Measurements from ENCODE around the gene FECH.
"Not testable (repeated sequence)": the region's sequence is repeated elsewhere in the genome, so short reads cannot be mapped to it uniquely, and the experiment has no call there.

The FECH gene

DNA sequence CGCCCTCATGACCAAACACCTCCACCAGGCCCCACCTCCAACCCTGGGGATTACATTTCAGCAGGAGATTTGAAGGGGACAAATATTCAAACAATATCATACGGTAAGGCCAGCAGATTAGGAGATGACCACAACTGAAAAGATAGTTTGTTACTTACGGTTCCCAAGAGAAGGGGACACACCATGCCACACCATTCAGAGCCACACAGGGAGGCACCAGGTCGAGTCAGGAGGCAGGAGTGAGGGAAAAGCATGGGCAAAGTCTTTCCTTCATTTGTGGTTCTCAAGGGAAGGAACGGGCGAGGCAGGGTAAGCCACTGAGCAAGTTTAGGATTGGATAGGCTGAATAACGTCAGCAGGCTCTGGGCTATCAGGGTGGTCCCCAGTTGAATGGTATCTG lies 57.4 kb downstream of the FECH start:
- TF ChIP-seq, protein P1, sequence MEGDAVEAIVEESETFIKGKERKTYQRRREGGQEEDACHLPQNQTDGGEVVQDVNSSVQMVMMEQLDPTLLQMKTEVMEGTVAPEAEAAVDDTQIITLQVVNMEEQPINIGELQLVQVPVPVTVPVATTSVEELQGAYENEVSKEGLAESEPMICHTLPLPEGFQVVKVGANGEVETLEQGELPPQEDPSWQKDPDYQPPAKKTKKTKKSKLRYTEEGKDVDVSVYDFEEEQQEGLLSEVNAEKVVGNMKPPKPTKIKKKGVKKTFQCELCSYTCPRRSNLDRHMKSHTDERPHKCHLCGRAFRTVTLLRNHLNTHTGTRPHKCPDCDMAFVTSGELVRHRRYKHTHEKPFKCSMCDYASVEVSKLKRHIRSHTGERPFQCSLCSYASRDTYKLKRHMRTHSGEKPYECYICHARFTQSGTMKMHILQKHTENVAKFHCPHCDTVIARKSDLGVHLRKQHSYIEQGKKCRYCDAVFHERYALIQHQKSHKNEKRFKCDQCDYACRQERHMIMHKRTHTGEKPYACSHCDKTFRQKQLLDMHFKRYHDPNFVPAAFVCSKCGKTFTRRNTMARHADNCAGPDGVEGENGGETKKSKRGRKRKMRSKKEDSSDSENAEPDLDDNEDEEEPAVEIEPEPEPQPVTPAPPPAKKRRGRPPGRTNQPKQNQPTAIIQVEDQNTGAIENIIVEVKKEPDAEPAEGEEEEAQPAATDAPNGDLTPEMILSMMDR (IDR thresholded peaks at IDR 0.05; ENCODE audit: low read depth, low read length) = no peak
- no peak overlapping the region for H3K4me3 ChIP-seq (ENCODE audit: low read depth, low read length)

DNA sequence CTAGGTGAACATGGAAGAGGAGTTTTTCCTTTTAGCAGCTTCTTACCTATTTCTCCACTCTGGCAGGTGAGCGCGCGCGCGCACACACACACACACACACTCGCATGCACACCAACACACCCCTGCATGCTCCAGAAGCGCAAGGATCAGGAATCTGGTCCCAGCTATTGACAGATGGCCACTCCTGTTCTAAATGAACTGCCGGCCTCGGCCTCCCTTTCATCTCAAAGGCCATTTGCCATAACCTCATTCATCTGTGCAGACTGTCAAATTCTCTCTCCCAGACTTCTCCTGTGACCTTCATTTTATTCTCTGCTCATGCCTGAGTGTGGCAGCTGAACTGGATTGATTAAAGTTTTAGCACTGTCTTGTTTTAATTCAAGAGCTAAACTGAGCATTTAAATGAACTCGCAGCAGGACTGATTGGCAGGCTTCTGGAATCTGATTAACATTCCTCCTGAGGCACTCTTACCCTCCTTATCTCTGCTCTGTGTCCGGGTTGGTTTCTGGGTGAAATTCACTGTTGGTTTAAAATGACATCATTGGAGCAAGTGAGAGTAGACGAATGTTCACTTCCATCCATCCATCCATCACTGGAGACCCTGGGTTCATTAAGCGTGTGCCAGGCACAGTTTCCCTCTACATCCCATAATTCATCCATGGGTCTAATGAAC lies 58.8 kb downstream of the FECH start:
- H3K4me3 ChIP-seq (ENCODE audit: low read depth, low read length) = no peak overlapping the region
- TF ChIP-seq, protein P1 (IDR thresholded peaks at IDR 0.05; ENCODE audit: low read depth, low read length) = no peak

DNA sequence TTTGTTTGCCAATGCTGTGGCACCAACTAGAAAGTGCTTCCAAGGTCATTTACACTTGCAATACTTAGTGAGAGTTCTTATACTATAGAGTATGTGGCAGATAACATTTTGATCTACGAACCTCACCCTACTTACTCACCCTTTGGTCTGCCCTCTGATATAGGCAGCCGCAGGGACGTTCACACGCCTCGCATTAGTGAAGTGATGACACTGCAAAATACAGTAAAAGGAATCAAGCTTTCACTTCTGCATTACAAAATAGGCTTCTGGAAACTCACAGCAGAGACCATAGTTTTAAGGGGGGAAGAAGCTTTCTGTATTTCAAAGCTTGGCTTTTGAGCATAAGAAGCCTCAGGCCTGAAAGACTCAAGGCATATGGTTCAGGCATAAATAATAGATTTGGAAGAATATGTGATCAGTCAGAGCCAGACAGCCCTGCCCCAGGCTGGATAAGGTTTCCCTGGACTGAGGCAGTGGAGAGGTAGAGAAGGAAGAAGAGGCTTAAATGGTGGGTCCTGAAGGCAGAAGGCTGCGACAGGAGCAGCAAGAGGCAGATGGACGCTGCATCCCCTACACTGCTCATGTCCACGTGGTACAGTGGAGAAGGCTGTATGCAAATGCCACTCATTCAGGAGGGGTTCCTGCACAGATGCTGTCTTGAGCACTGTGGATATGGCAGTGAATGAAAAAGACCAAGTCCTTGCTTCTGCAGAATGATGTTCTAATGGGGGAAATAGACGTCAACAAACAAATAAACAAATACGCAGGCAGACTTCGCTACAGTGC lies 63.1 kb downstream of the FECH start:
- TF ChIP-seq, protein P1 (IDR thresholded peaks at IDR 0.05; ENCODE audit: low read depth, low read length) = no peak
- no peak overlapping the region for H3K4me3 ChIP-seq (ENCODE audit: low read depth, low read length)

DNA sequence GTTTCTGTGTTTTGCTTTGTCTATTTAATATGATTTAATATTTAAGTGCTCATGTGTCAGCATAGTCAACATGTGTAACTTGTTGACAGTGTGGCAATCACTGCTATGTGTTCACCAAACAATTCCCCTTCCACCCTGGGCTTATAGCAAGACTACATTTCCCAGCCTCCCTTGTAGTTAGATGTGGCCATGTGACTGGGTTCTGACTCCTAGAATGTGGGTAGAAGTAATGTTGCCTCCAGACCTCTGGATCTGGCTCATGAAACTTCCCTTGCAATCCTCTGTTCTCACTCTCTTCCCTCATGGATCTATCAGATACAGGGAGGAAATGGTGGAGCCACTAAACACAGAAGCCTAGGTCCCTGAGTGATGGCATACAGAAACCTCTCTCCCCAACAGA lies 64.2 kb downstream of the FECH start:
- not testable (repeated sequence) for H3K4me3 ChIP-seq (ENCODE audit: low read depth, low read length)

DNA sequence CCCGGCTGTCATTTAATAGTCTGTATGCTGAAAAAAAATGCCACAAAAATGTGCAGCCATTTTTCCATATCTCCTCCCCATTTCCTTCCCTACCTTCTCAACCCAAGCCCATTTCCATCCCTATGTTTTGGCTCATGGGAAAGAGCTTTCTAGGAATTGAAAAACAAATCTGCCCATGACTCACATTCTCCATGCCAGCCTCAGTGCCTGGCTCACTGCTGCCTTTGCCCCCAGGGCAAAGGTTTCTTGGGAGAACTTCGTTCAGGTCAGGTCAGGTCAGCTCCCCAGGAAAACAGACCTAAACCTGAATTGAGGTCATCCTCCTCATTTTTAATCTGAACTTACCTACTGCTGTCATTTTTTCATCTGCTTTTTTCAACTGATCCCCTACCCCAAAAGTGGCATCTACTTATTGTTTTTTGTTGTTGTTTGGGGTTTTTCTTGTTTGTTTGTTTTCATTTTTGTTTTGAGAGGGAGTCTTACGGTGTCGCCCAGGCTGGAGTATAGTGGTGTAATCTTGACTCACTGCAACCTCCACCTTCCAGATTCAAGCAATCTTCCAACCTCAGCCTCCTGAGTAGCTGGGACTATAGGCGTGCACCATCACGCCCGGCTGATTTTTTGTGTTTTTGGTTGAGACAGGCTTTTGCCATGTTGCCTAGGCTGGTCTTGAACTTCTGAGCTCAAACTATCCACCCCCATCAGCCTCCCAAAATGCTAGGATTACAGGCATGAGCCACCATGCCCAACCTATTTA lies 66.7 kb downstream of the FECH start:
- TF ChIP-seq, protein P1 (IDR thresholded peaks at IDR 0.05; ENCODE audit: low read depth, low read length) = no peak

DNA sequence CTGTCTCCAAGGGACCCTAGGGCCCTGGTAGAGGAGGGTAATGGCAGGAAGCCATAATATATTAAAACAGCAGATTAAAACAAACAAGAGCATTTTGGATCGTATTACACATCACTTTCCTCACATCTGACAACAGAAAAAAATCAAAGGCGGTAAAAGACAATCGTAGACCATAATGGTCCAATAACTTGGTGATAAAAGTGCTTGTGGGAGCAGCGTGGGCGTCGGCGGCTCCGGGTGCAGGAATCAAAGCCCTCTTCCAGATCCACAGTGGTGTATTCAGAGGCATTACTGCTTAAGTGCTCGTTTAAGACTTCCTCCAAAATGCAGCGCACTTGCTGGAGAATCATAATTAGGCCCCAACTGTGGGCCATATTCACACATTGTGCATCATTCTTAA lies 68.0 kb downstream of the FECH start:
- no peak overlapping the region for H3K4me3 ChIP-seq (ENCODE audit: low read depth, low read length)
- TF ChIP-seq, protein P1 (IDR thresholded peaks at IDR 0.05; ENCODE audit: low read depth, low read length) = no peak

More for the DNA sequence above, 66.7 kb downstream of the FECH start:
- H3K4me3 ChIP-seq (ENCODE audit: low read depth, low read length) = no peak overlapping the region

DNA sequence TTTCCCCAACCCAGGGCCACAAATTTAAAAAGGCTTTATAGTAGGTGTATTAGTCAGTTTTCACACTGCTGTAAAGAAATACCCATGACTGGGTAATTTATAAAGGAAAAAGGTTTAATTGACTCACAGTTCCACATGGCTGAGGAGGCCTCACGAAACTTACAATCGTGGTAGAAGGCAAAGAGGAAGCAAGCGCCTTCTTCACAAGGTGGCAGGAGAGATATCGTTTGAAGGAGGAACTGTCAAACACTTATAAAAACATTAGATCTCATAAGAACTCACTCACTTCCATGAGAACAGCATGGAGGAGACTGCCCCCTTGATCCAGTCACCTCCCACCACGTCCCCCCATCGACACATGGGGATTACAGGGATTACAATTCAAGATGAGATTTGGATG lies 70.4 kb downstream of the FECH start:
- TF ChIP-seq, protein P1 (IDR thresholded peaks at IDR 0.05; ENCODE audit: low read depth, low read length) = no peak
- H3K4me3 ChIP-seq (ENCODE audit: low read depth, low read length) = no peak overlapping the region

All from WI38 (cell line).